Kasumi-1 (cell line): Measurements from ENCODE around the gene KDM4C.
A peak's percentile ranks its signal among the peaks of the same experiment; 100 is the strongest.
"Not testable (repeated sequence)": the region's sequence is repeated elsewhere in the genome, so short reads cannot be mapped to it uniquely, and the experiment has no call there.

Source experiments
- DNase-seq, 2 experiments: peaks; one replicate each; lab custom pipeline; 2025; lab: John Stamatoyannopoulos, UW

The KDM4C gene

GRCh38 chr9:6975198-6975597, 217.4 kb downstream of the KDM4C start:
- DNase-seq: no peak

GRCh38 chr9:6977761-6978160, 220.0 kb downstream of the KDM4C start:
- DNase-seq: no peak

DNA sequence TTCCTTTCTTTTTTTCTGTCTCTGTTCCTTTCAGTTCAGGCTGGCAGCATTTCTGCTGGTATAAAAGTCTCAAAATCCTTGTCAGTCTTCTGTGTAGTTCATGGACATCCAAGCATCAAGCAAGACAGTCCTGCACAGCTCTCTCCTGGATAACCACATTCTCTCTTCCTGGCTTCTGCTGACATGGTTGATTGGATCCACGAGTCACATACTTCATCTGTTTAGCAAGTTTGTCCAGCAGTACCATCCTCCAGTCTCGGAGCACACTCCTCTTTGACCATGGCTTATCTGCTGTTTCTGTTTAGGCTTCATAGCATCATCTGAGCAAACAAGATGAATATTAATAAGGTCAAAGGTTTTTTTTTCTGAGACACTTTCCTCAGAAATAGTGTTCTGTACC, 220.8 kb downstream of the KDM4C start:
- no peak for DNase-seq

- DNase-seq: no peak
Measured at GRCh38 chr9:6984941-6985578, 227.3 kb downstream of the KDM4C start.

DNA sequence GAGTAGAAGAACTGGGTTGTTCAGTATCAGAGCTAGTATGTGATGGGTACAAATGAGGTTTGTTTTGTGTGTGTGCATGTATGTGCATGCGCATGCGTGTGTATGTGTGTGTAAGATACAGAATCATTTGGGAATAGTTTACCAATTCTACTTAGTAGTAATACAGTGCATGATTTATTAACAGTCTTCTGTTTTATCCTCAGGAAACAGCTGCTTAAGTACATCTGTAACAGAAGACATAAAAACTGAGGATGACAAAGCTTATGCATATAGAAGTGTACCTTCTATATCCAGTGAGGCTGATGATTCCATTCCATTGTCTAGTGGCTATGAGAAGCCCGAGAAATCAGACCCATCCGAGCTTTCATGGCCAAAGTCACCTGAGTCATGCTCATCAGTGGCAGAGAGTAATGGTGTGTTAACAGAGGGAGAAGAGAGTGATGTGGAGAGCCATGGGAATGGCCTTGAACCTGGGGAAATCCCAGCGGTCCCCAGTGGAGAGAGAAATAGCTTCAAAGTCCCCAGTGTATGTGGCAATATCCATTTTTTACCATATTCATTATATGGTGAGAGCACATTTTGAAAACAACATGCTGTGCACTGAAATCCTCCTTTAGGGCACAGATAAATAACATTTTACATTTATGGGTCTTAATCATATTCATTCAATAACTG, 228.5 kb downstream of the KDM4C start:
- no peak for DNase-seq

GRCh38 chr9:6987381-6987780, 229.6 kb downstream of the KDM4C start:
- no peak for DNase-seq

GRCh38 chr9:6991418-6991817, 233.6 kb downstream of the KDM4C start:
- no peak for DNase-seq

DNA sequence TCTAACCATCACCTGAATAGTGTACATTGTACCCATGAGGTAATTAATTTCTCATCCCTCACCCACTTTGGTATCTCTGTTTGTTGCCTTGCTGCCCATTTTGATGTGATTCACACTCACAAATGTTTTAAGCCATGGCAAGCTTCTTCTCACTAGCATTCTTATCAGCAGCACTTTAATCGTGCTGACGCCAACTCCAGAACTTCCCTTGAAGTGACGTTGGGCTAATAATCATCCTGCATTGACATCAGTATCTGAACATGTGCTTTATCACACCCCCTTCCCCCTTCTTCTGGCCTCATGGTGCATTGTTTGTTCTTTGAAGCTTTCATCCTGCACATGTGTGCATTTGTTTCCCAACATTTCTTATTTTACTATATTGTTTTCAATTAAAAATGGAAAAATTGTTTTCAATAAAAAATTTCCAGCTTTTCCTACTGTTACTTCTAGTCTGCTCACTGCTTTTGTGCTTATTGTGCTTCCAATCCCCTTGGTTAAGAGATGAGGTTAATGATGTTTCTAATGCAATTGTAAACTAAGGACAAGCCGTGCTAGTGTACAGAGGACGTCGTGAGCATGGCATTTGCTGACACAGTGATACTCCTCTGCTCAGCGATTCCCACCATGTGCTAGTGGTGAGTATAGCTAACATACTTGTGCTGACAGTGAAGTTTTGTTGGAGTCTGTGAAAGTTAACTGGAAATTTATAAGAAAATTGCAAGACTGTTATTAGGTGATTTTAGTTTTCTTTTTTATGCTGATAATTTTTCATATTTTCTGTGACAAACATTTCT, 238.5 kb downstream of the KDM4C start:
- no peak for DNase-seq

DNA sequence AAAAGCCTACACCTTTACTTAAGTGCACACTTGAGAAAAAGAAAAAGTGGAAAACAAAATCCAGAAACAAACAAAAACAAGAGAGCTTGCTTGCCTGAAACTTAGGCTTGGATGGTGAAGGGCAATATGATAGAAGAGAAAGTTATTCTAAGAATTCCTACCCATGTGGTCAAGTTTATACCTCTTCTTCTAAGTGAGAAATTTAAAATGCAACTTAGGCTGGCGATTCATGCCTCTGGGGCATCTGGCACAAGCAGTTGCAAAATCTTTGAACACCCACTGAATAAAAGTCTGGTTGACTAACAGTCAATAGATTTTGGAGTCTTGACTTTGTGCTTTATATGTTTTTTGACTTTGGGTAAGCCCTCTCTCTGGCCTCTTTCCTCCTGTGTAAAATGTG, 239.6 kb downstream of the KDM4C start:
- no peak for DNase-seq

DNA sequence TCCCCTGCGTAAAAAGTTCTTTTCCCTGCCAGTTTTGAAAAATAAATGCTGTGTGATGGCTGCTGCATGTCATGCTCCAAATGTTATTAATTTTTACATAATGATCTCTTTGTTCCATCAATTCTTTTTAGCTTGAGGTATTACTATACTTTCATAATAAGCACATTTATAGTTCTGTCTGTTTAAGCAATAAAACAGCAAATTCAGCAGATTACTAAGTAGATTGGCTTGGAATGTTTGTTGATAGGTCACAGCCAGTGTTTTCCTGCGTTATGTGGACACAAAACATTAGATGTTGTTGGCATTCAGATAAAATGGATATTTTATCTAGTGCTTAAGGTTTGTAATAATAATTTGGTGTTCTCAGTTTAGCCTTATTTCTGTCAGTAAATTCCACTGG, 242.0 kb downstream of the KDM4C start:
- DNase-seq: no peak

- DNase-seq: no peak
Measured at GRCh38 chr9:7001571-7001970, 243.8 kb downstream of the KDM4C start.

GRCh38 chr9:7003861-7004260, 246.1 kb downstream of the KDM4C start:
- DNase-seq: no peak

GRCh38 chr9:7006417-7006816, 248.6 kb downstream of the KDM4C start:
- no peak for DNase-seq

DNA sequence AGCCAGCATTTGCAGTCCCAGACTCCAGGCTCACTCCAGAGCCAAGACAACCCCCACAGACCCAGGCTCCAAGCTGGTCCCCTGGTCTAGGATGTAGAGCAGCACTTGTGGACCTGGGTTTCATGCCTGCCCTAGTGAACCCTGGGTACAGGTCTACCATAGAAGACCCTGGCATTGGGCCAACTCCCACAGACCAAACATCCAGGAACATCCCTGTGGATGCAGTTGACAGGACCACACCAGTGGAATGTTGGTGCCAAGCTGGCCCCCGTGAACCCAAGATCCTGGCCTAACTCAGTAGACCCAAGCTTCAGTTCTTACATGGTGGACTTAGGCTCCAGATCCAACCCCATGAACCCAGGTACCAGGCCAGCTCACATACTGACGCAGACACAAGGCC, 250.6 kb downstream of the KDM4C start:
- no peak for DNase-seq

DNA sequence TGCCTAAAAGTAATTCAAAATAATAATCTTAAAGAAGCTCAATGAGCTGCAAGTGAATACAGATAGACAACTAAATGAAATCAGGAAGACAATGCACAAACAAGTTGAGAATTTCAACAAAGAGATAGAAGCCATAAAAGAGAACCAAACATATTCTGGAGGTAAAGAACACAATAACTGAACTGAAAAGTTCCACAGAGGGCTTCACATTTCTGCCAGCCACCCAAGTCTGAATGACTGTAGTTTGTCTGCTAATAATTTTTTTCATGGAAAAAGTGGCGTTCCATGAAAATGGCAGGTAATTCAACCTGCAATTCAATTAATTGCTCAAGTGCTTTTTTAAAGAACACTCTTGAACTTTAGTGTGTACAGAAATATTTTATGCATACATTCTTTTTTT, 251.3 kb downstream of the KDM4C start:
- no peak for DNase-seq

DNA sequence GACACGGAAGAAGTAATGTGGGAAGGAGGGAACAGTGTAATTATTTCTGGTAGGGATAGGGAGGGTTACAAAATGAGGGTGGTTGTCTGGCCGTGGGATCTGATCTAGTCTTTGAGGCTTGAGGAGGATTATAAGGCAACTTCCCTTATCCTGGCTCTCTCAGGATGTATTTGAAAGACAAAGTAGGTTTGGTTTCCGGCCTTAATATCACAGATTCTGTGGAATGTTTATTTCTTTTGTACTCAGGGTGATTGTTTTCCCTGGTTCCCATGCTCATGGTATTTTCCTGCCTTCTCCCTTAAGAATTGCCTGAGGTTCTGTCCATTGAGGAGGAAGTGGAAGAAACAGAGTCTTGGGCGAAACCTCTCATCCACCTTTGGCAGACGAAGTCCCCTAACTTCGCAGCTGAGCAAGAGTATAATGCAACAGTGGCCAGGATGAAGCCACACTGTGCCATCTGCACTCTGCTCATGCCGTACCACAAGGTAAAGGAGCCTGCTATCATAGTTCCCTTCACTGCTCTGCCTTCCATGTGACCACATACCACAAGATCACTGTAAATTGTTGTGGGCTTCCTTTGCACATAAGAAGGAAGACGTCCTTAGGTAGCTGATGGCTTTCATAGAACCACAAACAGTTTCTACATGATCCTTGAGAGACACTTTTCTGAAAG, 253.8 kb downstream of the KDM4C start:
- peak; percentile 38 to 51 for DNase-seq

- DNase-seq: no peak
Measured at GRCh38 chr9:7027996-7028395, 270.2 kb downstream of the KDM4C start.

- DNase-seq: no peak
Measured at GRCh38 chr9:7028591-7028990, 270.8 kb downstream of the KDM4C start.

GRCh38 chr9:7030943-7031342, 273.2 kb downstream of the KDM4C start:
- DNase-seq: not testable (repeated sequence)

DNA sequence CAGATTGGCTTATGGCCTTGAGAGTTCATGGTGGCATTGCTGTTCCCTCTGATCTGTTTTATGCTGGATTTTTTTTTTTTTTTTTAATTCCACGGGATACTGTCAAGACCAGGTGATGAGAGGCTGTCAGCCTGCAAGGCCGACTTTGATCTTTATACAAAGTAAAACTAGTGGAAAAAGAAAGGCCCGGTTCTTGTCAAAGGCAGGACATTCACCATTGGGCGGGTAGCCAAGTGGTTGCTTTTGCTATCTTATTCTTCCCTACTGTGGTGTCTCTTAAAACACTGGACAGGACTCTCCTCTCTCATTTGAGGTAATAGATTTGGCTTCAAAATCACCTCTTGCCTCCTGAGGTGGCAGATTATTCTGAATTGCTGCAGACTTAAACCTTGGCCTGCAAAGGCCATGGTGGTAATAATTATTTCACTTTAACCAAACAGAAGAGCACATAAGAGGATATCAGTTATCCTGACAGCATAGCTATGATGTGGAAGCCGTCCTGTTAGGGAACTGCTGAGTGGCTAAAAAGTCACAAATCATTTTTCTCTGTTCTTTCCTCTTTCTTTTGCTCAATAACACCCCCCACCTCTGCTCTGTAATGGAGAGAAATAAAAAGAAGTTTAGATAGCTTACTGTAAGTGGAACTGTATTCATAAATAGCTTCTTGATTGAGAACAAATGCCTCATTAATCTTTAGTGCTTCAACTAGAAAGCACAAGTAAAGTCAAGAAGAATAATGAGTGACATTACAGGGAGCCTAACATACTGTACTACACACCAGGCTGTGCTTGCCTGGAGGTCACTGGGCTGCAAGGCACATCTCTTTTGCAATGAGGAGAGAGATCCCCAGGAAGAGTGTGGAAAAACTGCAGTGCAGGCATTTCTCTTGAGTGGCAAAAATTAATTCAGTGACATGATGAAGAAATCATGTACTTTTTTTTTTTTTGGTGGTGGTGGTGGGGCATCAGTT, 275.6 kb downstream of the KDM4C start:
- DNase-seq: no peak

DNA sequence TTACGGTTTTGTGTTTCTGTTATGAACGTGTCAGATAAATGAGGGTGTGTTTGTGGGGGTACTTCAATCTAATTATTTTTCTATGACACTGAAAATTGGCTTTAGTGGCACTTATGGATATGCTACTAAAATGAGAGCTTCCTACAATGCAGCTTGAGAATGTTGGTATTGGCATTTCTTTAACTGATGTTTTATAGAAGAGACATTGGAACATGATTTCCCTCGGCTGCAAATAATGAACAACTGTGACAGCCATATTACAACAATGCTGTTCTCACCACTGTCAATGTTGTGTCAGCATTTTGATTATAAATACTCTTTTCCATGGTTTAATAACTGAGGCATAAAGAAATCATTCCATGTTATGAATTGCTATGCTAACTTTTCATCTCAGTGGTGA, 279.4 kb downstream of the KDM4C start:
- DNase-seq: no peak
